ENCODE measurements around the gene USP22. TPM values are rescaled to one million over a fixed set of nuclear protein-coding genes. Genes with fewer than 3 reads are reported as not detected.

The USP22 gene
- total and polyA plus RNA-seq, 2 of the 13 experiments (the other 11 are each of a cell fraction or from before 2014, with no cell fraction given) = 98.0 to 130 TPM

GRCh38 chr17:20998571-20999043, 44.2 kb downstream of the USP22 start:
- in situ Hi-C loops (cut with HindIII; ENCODE audit: extremely low pct_ligation_motif_present, low pct_unique_long_range_greater_than_20kb) = no loop called here
- Histone ChIP-seq H3K4me1 (ENCODE audit: insufficient read depth, low read length) (peaks cover 18% of the 10 kb centered on the region; the same call in 1 of the 2 replicates), H4K20me1 (ENCODE audit: insufficient read depth, low read length) (peaks cover 34% of the 10 kb centered on the region), H3K9ac (ENCODE audit: insufficient read depth, low read depth, low read length) (no peak overlapping the region), H3K27ac (ENCODE audit: extremely low read length, insufficient read depth, low read length) (no peak overlapping the region), H3K9me3 (ENCODE audit: low read length) (no peaks in the 10 kb centered on the region), H2AFZ (ENCODE audit: low read length) (no peak overlapping the region), H3K4me2 (ENCODE audit: low read depth, low read length) (no peak overlapping the region), H3K27me3 (ENCODE audit: control insufficient read depth in 1 of 2, insufficient read depth in 2 of 2, low read length in 2 of 2) (no peaks in the 10 kb centered on the region), H3K36me3 (replicated peaks in 1 of 2; ENCODE audit: control insufficient read depth in 1 of 2, insufficient read depth in 2 of 2, low read length in 2 of 2) (peaks cover 14 to 34% of the 10 kb centered on the region in 2 experiments; a peak in 4 of 5 replicates), H3K79me2 (ENCODE audit: insufficient read depth, low read length) (no peaks in the 10 kb centered on the region), H3K4me3 (replicated peaks in 1 of 3; ENCODE audit: insufficient read depth in 1 of 3, low read depth in 2 of 3, low read length in 3 of 3) (no peak overlapping the region)
- no peak for FAIRE-seq
- BruUV-seq (replicated peaks) = no TSS peak
- DNase-seq (ENCODE audit: low spot score) = no peak
- WGBS (ENCODE audit: low lambda C conversion rate) = 83% methylated on average over 5 of the region's 5 CpGs
- intact Hi-C loops (cut with micrococcal nuclease; ENCODE audit: unreplicated experiment) = no loop called here
- POLR2A ChIA-PET = no interaction called here
- CTCF ChIA-PET (ENCODE audit: low intra/inter-chr PET ratio, low total read pairs) = no interaction called here
- no peak for ATAC-seq
- TF ChIP-seq FOSL2 (CRISPR knock-in tag; IDR thresholded peaks at IDR 0.05) = no peak
- TF ChIP-seq TRIM24 (CRISPR knock-in tag; IDR thresholded peaks at IDR 0.05) = no peak
- no peak for TF ChIP-seq ZNF777 (CRISPR knock-in tag; IDR thresholded peaks at IDR 0.05)
- TF ChIP-seq SOX13 (IDR thresholded peaks at IDR 0.05) = no peak
- TF ChIP-seq SOX13 (CRISPR knock-in tag; conservative IDR thresholded peaks at IDR 0.05 in 1 of 2, IDR thresholded peaks at IDR 0.05 in 1 of 2) = no peak
- no peak for TF ChIP-seq ZBTB34 (CRISPR knock-in tag; IDR thresholded peaks at IDR 0.05)
- TF ChIP-seq ZNF710 (CRISPR knock-in tag; IDR thresholded peaks at IDR 0.05; ENCODE audit: borderline replicate concordance) = no peak
- TF ChIP-seq ZFP36 (IDR thresholded peaks at IDR 0.05; ENCODE audit: borderline replicate concordance, low read depth, low read length, partially characterized antibody) = no peak
